ENCODE results near the gene PLA2G6.

- TF ChIP-seq, protein P1, sequence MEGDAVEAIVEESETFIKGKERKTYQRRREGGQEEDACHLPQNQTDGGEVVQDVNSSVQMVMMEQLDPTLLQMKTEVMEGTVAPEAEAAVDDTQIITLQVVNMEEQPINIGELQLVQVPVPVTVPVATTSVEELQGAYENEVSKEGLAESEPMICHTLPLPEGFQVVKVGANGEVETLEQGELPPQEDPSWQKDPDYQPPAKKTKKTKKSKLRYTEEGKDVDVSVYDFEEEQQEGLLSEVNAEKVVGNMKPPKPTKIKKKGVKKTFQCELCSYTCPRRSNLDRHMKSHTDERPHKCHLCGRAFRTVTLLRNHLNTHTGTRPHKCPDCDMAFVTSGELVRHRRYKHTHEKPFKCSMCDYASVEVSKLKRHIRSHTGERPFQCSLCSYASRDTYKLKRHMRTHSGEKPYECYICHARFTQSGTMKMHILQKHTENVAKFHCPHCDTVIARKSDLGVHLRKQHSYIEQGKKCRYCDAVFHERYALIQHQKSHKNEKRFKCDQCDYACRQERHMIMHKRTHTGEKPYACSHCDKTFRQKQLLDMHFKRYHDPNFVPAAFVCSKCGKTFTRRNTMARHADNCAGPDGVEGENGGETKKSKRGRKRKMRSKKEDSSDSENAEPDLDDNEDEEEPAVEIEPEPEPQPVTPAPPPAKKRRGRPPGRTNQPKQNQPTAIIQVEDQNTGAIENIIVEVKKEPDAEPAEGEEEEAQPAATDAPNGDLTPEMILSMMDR (IDR thresholded peaks at IDR 0.05) = no peak
- TF ChIP-seq POLR2AphosphoS5 (IDR thresholded peaks at IDR 0.05) = peak; percentile 31
Measured at GRCh38 chr22:38228873-38229740, 47.5 kb upstream of the PLA2G6 start.
